ENCODE measurements around the gene SPTB.

- TF ChIP-seq MYNN (IDR thresholded peaks at IDR 0.05): no peak
- no peak for TF ChIP-seq MYNN (CRISPR knock-in tag; IDR thresholded peaks at IDR 0.05)
- TF ChIP-seq ATF2 (CRISPR knock-in tag; IDR thresholded peaks at IDR 0.05): no peak
- TF ChIP-seq FOXM1 (IDR thresholded peaks at IDR 0.05; ENCODE audit: low read depth): no peak
- TF ChIP-seq FOXM1 (CRISPR knock-in tag; IDR thresholded peaks at IDR 0.05; ENCODE audit: low read depth): no peak
- no peak for TF ChIP-seq DMBX1 (CRISPR knock-in tag; IDR thresholded peaks at IDR 0.05; ENCODE audit: borderline replicate concordance)
- no peak for TF ChIP-seq CTCF (IDR thresholded peaks at IDR 0.05 in 2 of 3, conservative IDR thresholded peaks at IDR 0.05 in 1 of 3; ENCODE audit: insufficient read depth in 2 of 3, low read depth in 1 of 3, low read length in 3 of 3)
- no peak for TF ChIP-seq DLX4 (CRISPR knock-in tag; IDR thresholded peaks at IDR 0.05)
Measured at GRCh38 chr14:64756712-64757111, 123.0 kb downstream of the SPTB start.

Data from K562 (cell line).